Left cardiac atrium (tissue), 4 donors: ENCODE measurements around the gene IL1RAP. TPM values are rescaled to one million over a fixed set of nuclear protein-coding genes. Genes with fewer than 3 reads are reported as not detected.
"Not testable (repeated sequence)": the region's sequence is repeated elsewhere in the genome, so short reads cannot be mapped to it uniquely, and the experiment has no call there.

Experiments used
- ATAC-seq, 2 donors: fragments of 200-7000 bp; cut with Tn5 transposase; one replicate each; pipeline ENCODE4 v1.9.1; 2020; ENCODE audit warnings: mild to moderate bottlenecking in 2 of 2, moderate library complexity in 2 of 2
- DNase-seq: peaks from one replicate; pipeline ENCODE4 v3.0.0-alpha.2; 2020
- intact Hi-C, 2 donors: fragments of 100-400 bp; cut with DNase I; formaldehyde crosslinking; loops; one replicate each; pipeline versions ENCODE4 v1.14.1 to v1.15.1; 2022 to 2023
- total RNA-seq, 2 donors: library from RNA; stranded (reverse); fragmentation: NEBNext Ultra II Directional; extraction: Animal tissue kit (Norgen Biotek cat#: 25700); gene quantifications; one replicate each; pipeline ENCODE4 v1.2.1, GENCODE V29; 2021
- donor health status: DM: no; HTN: yes; CAD: no.
- donor health status: DM: no; HTN: yes; CAD: no; lungs with severe emphysema.
- donor health status: DM: yes; HTN: yes; CAD: no.
- donor health status: Dilated cardiomyopathy.

Gene IL1RAP
- total RNA-seq, 2 donors from 2014 or later, result 7.1 to 14.7 TPM

DNA sequence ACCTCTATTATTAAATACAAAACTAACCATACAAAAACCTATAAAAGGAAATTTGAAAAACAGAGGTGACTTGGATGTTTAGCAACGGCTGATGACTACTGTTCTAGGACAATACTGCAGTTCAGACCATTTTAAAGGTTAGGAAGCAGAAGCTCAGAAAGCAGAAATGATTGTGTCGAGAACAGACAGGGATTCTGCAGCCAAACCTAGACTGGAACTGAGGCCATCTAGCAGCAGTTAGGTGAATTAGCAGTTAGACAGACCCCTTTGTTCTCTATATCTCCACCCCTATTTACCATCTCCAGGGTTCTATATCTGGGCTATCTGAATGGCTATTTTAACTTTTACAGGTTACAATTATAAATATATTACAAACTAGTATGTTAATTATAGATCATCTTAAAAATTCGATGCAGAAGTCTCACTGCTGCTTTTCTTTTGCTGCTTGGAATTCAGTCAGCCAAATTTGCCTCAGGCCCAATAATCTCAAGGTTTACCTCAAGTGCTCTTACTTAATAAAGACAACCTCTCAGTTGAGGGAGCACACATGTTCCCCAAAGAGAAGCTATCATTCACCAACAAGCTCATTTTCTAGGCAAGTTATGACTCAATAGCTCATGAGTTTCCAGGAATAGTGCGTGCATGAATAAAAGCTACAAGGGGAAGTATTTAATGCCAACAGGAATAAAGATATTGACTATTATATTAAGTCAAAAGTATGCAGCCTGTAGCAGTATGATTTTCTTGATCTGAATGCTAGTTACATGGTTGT lies 9.3 kb upstream of the IL1RAP start:
- intact Hi-C loops, result no loop called here
- DNase-seq, result no peak
- ATAC-seq, result peak; percentile 27 to 47

DNA sequence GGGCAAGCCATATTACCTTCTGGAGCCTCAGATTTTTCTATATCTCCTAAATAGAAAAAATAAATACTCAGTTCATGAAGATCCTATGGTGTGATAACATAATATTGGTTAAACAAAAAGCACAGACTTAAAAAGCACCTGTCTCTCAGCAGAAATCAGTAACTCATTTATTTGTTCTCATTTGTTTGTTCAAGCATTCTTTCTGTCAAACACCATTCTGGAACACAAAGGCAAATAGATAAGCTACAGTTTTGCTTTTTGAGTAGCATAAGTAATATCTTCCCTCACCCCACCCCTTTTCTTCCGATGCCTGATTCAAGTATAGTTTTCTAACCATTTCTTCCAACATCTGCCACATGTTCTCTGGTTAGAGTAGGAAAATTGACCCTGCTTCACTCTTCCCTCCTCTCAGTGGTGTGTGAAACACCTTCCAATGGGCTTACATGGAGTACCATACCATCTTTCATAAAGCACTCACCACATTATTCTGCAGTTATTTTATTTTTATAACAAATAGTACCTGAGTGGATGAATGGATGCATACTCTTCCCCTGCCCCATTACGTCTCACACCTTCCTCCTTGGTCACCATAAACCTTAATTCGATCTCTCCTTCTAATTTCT lies 8.4 kb upstream of the IL1RAP start:
- intact Hi-C loops, result no loop called here

DNA sequence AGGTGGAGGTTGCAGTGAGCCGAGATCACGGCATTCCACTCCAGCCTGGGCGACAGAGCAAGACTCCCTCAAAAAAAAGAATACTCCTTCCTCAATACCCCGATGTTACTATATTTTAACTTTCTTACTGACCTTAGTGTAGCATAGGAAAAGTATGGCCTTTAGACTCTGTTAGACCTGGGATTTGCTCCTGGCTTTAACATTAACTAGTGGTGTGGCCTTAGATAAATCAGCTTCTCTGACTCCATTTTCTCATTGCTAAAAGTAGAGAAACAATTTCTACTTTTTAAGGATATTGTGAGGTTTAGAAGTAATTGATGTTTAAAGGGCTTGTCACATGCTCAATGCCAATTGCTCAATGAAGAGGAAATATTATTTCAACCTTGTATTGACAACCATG lies 7.6 kb upstream of the IL1RAP start:
- DNase-seq, result no peak
- ATAC-seq, result no peak
- intact Hi-C loops, result no loop called here

More for the DNA sequence above, 8.4 kb upstream of the IL1RAP start:
- no peak for DNase-seq
- no peak for ATAC-seq

DNA sequence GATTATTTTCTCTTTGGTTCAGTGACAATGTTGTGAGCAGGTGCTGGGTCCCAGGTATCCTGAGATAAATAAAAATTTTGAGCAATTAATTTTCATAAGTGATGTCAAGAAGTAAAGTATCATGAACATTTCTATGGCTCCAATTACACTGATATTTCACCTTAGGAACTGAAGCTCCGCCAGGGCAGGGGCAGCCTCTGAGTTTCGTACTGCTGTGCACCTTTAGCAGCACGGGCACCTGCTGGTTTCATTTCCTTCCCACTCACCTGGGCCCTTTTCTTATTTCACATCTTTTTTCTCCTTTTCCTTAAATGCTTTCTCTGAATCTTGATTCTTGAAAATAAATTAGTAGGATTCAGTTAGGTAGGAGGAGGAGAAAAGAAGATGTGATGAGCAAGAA lies 1.2 kb upstream of the IL1RAP start:
- no peak for DNase-seq

DNA sequence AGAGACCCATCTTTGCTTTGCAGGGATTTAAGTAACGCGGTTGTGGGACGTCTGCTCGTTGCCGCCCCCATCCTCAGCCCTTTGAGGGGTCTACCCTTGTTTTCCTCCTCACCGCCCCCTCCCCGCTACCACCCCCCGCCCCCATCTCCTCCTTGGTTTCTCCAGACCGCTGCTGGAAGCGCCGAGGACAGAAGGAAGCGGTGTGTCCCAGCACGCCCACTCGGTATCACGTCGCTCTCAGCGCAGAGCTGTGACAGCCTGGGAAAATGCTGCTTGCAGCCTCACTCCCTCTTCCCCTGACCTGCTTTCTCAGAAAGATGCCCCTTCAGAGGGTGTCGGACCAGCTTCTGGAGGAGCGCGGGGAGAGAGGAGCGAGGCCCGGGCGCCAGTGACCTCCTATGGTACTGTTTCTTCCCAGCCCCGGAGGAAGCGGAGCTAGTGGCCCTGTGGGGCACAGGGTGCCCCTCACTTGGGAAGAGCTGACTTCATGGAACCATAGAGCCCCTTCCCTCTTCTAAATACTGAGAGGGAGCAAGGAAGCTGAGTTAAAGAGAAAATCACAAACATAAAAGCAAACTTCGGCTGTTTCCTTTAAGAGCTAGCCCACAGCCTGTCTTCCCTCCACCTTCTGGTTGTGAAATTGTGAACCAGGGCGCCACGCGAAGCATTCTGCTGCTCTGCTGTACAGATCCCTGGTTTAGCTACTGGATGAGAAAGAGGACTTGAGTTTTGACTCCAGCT lies 698 bp downstream of the IL1RAP start:
- DNase-seq (peak; percentile 53), ATAC-seq (peak; percentile 39 to 61)
- intact Hi-C loops, result loop anchor here in 1 of 2 donors (2.0 kb wide), 1 partner anchor 182 kb away; no protein-coding TSS in a partner anchor

More for the DNA sequence above, 1.2 kb upstream of the IL1RAP start:
- ATAC-seq, result no peak
- intact Hi-C loops, result no loop called here

DNA sequence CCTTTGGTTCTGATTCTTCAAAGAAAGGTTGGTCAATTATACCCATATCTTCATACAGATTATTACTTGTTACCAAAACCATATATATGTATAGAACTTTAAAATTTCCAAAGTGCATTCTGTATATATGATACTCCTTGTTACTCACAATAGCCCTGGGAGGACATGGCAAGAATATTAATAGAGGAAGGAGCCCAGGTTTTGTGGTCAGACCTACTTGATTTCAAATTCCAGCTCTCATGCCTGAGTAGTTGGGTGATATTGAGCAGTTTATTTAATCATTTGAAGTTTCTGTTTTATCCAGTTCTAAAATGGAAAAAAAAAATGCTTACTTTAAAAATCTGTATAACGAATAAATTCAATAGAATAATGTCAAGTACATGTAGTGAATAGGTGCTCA lies 2.5 kb downstream of the IL1RAP start:
- intact Hi-C loops, result no loop called here
- DNase-seq (no peak), ATAC-seq (no peak)

DNA sequence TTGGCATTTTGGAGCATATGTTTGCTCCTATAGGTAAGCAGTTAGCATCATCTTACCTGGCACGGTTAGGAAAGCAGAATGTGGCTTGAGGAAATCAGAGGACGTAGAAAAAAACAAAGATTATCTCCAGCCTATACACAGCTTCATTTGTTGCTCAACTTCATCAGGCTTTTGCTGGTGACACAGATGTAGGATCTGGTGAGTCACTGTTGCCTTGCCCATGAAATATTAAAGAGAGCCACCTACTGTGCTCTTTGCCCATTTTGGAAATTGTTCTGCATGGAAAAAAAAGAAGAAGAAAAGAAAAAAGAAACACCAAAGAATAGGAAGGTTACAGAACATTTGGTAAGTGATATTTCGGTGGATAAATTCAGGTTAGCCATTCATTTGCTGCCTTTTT lies 3.8 kb downstream of the IL1RAP start:
- ATAC-seq (no peak), DNase-seq (no peak)
- intact Hi-C loops, result no loop called here

DNA sequence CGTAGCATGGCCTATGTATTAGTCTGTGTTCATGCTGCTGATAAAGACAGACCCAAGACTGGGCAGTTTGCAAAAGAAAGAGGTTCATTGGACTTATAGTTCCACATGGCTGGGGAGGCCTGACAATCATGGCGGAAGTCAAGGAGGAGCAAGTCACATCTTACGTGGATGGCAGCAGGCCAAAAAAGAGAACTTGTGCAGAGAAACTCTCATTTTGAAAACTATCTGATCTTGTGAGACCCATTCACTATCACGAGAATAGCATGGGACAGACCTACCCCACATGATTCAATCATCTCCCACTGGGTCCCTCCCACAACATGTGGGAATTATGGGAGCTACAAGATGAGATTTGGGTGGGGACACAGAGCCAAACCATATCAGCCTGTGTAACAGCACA lies 4.6 kb downstream of the IL1RAP start:
- intact Hi-C loops, ATAC-seq, DNase-seq: not testable (repeated sequence)

DNA sequence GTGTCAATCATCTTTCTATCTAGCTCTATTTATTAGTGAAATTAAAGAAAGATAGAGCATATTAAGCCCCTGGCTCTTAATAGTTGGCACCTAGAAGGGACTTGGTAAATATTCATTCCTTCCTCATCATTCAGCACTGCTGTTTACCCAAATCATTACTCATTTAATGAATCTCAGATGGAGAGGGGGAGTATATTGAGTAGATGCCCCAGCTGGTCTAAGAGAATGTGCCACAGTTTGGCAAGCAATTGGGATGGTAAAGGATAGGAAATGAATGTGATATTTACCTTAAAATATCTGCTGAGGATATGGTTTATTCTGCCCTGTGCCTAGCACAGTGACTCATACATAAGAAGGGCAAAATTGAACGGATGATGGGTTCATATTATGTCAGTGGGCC lies 6.0 kb downstream of the IL1RAP start:
- intact Hi-C loops, result no loop called here
- ATAC-seq (no peak), DNase-seq (no peak)

DNA sequence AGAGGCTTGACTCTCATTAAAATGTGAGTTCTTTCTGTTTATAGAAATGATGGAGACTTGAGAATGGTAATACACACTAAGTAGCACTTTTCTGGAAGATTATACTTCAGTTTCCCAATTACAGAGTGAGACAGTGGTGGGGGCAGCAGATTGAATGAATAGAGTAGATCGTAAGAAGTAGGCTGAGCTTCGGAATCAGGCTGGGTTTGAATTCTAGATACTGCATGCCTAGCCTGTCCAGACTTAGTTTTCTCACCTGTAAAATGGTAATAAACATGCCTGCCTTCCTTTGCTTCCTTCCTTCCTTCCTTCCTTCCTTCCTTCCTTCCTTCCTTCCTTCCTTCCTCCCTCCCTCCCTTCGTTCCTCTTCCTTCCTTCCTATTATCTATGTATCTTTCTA lies 8.1 kb downstream of the IL1RAP start:
- intact Hi-C loops, result no loop called here
- no peak for DNase-seq
- no peak for ATAC-seq

DNA sequence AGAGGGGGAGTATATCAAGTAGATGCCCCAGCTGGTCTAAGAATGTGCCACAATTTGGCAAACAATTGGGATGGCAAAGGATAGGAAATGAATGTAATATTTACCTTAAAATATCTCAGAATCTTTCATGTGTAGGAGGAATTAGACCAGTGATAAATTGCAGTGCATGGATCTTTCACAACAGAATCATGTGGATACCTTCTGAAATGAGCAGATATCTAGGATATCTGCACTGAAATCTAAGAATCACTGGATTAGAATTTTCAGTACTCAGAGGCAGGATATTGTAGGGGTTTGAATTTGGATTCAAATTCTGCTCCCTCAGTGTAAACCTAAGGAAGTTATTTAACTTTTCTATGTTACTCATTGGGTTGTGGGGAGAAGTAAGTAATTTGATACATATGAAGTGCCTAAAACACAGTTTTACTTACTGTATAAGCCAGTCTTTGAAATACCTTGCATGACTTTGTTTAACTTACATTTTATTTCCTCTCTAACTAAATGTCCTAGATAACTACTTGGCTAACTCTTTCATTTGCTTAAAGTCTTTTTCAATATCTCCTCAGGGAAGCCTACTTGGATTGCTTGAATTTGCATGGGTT lies 8.8 kb downstream of the IL1RAP start:
- intact Hi-C loops, result no loop called here
- no peak for ATAC-seq
- no peak for DNase-seq

DNA sequence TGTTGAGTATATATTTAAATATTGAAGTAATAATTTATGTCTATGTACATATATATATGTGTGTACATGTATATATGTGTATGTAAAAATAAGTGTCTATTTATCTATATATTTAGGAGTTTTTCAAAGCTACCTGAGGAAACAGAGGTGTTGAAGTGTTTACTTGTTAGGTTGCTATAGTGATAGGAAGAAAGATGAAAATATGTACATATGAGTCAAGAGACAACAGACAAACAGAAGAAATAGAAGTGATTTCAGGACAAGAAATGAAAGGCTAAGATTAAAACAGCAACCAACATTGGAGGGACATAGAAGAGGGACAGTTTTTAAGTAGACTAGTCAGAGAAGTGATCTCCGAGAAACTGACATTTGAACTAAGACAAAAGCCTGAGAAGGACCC lies 11.1 kb downstream of the IL1RAP start:
- DNase-seq (no peak), ATAC-seq (no peak)
- intact Hi-C loops, result no loop called here

DNA sequence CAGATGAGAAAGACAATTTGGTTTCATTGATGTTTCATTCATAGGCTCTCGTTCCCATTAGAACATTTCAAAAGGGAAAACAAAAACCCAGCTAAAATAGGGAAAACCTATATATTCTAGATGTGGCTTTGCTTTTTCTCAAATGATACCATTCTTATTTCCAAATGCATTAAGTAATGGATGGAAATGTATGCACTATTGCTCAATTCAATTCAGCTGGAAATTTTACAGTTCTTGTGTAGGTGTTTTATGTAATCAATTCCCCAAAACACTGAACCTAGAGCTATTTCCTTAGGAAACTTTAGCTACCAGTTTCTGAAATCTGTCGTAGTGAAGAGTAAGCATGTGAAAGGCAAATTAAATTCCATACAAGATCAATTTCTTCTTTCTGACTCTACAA lies 11.7 kb downstream of the IL1RAP start:
- intact Hi-C loops, result no loop called here
- DNase-seq, result no peak
- ATAC-seq, result no peak

DNA sequence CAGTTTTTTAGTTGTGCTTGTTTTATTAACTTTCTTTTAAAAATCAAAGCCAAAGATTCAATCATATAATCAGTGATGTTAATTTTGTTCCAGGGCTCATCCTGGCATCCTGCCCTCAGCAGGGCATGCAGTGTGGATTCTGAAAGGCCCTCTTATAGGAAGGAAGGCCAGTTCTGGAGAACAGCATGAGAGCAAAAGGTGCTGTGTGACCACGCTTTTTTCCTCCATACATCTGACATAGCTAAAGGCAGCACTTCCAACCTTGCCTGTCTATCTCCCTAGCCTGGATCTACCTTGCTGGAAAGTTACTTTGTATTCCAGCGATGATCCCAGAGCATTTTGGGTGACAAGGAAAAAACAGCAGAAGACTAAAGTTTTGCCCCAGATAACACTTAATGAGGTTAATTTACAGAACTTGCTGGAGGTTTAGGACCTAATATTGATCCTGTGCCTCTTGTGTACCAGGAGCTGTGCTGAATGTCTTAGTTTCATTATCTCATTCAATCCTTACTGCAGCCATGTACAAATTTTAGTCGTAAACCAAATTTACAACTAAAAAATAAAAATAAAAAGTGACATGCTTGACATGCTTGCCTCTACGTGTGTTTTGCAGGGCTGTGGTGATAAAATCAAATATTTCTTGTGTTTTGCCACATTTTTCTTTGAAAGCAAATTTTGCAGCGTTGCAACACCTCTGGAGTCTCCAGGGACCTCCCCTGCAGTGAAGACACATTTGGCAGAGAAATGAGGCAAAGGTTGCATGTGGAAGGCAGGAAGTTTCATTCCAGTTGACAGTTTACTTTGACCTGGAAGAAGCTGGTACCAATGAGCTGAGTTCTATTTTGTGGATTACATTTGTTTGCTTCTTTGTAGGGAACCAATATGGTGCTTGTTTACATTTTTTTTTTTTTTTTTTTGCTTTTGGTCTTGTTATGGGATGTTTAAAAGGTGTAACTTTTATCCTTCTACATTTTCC lies 13.2 kb downstream of the IL1RAP start:
- ATAC-seq (peak in 1 of 2 donors; percentile 26), DNase-seq (no peak)
- intact Hi-C loops, result no loop called here

DNA sequence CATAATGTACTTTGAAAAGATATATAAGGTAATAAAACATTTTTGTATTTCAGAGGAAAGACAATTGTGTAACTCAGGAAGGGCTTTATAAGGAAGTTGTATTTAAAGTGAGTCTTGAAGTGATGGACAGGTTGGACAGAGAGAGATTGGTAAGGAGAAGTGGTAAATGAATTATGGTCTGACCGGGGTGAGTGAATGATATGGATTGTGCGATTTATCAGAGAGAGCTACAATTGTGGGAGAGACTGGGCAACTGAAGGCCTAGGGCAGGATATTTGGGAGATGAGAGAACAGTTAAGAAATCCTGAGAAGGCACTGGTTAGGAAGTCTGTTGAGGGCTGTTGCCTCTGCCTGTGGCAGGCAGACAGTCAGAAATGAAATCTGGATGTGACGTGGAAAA lies 14.8 kb downstream of the IL1RAP start:
- intact Hi-C loops, result no loop called here
- ATAC-seq (no peak), DNase-seq (no peak)

DNA sequence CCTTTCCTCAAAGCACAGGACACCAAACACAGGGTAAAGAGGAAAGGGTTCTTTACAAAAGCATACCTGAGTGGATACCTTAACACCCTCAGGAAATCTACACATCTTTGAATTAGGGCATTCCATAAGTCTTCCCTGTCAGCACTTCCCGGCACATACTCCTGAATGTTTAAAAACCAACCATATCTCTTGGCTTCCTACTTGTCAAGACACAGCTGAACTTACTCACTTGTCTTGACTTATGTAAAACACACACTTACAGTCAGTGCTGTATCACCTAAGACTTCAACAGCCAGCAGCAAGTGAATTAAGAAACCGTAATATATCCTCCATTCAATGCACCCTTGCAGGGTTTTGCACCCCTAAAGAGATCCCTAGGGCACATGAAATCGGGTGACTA lies 17.5 kb downstream of the IL1RAP start:
- DNase-seq (no peak), ATAC-seq (no peak)
- intact Hi-C loops, result no loop called here

DNA sequence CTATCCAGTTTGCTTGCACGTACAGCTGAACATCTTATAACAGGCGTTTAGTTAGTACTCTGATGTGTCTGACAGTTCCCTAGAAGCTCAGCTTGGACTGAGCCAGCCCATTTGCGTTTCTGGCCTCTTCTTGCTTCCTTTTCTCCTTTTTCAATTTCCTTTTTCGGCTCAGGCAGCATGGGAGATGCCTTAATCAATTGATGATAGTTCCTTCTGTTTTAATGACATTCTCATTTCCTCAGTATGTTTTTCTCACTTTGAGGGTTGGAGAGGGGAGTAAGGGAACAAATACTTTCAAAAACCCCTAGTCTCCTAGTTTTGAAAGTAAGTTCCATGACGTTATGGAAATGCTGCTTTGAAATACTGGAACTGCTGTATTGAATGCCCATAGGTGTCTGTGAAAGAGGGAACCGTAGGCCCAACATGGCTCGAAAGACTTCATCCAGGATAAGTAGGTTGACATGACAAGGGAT lies 18.9 kb downstream of the IL1RAP start:
- ATAC-seq (peak in 1 of 2 donors; percentile 9), DNase-seq (no peak)
- intact Hi-C loops, result no loop called here

DNA sequence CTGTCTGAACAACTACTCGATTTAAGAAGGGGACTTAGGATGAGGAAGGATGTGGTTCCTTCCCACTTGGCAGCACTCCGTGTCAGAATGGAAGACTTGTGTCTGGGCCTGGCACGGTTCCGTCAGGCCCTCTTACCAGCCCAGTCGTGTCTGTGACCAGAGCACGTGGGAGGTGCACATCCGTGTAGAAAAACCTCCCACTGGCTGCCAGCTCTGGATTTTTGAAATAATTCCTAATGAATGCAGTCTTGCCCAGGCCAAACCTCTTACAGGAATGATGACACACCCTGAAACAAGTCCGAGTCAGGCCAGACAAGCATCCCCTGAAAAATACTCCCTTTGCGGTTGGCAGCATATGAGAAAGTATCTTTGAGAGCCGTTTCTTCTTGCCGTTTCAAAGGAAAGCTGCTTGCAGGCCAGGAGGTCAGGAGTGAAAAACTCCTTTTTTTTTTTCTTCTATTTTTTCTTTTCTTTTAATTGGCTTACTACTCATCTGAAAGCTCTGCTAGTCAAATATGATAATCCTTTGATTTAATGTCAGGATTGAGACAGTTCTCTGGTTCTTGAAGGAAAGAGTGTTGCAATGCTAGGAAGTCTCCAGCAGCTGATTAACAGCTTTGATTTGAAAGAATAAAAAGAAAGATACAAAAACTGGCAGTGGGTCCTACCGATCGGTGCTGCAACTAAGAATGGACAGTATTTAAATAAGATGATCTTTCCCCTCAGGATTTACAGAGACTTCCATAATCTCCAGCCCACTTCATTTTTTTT lies 19.8 kb downstream of the IL1RAP start:
- DNase-seq, result peak; percentile 87
- peak; percentile 88 to 94 for ATAC-seq
- intact Hi-C loops, result no loop called here
